ENCODE results near the gene L2HGDH. TPM values are rescaled to one million over a fixed set of nuclear protein-coding genes. Genes with fewer than 3 reads are reported as not detected.
"Not testable (repeated sequence)": the region's sequence is repeated elsewhere in the genome, so short reads cannot be mapped to it uniquely, and the experiment has no call there.

The L2HGDH gene
- total RNA-seq (ENCODE audit: insufficient read depth, low replicate concordance): 3.4 TPM

DNA sequence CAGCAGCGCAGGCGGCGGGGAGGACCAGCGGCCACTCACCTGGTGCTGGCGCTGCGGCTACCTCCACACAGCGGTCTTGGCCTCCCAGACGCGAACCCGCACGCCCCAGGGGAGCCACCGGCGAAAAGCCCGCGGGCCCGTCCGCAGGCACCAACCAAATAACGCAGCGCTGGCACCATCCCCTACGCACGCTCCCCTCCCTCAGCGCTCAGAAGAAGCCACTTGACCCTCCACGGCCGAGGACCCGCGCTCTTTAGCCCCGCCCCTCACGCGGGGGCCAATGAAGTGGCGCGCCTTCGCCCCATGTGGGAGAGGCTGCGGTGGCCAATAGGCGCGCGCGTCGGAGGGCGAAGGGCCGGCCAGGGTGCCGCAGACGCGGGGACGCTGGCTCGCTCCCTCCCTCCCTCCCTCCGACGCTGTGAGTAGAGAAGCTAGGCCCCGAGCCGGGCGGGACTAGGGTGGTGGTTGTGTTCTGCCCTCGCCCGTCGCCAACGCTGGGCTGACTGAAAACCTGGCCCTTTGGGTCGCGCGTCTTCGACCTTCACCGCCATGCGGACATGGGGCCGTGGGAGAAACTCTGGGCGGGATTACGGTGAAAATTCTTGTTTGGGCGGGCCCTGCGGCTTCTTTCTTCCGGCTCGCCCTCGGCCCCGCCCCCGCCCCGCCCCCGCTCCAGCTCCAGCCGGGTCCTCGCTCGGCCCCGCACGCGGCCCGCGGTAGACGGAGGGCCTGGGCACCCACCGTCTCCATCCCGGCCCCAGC, at the start of gene L2HGDH, which contains the start of gene DMAC2L:
Gene L2HGDH, minus strand, starts transcription at position 258 of the 762 bp plus-strand sequence. Its CDS starts 79 bp downstream, at position 179.
Gene DMAC2L, plus strand, starts transcription at position 353 of the 762 bp plus-strand sequence. CDS start 9,164 bp downstream, outside the sequence.
- DNase-seq (ENCODE audit: low spot score): peak; percentile 97

DNA sequence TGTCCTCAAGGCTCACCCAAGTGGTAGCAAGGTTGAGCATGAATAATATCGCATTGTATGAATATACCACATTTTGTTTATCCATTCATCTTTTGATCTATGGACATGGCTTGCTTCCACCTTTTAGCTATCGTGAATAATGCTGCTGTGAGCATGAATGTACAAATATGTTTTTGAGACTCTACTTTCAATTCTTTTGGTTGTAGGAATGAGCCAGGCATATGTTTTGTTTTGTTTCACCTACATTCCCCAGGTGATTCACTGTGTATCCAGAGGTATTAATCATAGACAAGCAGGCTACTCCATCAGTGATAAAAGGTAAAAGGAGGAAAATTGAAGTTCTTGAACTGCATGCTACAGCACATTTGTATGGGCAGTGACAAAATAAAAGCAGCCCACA, 48.8 kb upstream of the L2HGDH start:
- no peak for DNase-seq (ENCODE audit: low spot score)

DNA sequence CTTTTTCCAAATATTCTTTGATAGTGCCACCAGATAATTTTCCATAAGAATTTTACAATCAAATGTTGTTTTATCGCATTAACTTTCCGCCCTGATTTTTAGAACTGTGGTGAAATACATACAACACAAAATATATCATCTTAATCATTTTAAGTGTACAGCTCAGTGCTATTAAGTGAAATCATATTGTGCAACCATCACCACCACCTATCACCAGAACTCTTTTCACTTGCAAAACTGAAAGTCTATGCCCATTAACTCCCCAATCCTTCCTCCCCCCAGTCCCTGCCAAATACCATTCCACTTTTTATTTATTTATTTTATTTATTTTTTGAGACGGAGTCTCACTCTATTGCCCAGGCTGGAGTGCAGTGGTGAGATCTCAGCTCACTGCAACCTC, 48.1 kb upstream of the L2HGDH start:
- DNase-seq (ENCODE audit: low spot score): no peak

DNA sequence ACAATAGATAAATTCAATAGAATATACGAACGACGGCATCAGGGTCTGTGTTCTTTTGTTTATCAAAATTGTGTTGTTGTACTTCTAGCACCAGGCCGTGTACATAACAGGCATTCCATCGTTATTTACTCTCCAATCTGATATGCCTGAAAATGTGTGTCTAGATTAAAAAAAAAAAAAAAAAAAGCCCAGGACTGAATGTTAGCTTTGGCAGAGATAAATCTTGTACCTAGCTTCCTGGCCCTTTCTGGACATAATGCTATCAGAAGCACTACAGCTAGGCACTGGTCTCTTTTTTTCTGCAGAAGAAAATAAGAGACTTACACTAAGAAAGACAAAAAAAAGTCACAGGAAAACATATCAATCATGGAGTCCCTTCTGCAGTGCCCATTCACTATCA, 47.6 kb upstream of the L2HGDH start:
- DNase-seq (ENCODE audit: low spot score): no peak

DNA sequence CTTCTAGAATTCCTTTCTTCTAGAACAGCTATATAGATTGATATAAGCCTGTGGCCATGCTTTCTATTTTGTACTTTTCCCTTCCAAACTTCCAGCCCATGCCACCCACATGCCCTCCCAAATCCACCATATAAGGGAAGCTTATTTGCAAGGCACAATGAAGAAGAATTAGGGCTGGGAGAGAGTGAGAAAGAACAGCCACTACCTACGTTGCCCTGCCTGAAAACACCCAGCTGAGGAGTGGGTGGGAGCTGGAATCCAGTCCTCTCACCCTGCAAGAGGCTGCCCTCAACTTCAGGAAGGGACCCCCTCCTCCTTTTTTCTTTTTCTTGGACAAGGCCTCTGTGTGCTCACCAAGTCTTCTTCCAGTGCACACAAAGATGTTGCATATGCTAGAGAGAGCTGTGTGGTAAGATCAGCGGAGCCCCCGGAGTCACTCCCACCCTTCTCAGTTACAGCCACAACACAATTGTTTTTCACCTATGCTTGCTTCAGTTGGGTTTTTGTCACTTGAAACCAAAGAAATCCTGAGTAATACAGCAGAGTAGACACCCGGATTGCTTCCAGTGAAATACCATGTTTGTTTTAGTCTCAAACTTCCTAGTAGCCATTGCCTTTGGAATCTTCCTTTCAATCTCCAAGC, 45.8 kb upstream of the L2HGDH start:
- no peak for DNase-seq (ENCODE audit: low spot score)

DNA sequence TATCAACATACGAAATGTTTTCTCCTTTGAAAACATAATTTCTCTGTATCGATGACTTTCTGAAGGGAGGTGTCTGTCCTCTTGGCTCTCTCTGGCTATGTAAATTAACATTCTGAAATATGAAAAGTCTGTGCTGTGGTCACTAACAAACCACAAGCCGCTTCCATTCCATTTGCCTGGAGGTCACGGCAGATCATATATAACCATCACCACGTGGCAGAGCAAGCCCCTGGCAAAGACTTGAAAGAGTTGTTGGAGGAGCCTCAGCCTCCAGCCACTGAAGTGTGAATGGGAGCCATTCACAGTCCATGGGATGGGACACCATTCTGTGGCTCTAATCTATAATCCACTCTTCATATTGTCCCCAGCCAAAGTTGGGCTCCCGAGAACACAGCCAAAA, 45.1 kb upstream of the L2HGDH start:
- DNase-seq (ENCODE audit: low spot score): no peak

DNA sequence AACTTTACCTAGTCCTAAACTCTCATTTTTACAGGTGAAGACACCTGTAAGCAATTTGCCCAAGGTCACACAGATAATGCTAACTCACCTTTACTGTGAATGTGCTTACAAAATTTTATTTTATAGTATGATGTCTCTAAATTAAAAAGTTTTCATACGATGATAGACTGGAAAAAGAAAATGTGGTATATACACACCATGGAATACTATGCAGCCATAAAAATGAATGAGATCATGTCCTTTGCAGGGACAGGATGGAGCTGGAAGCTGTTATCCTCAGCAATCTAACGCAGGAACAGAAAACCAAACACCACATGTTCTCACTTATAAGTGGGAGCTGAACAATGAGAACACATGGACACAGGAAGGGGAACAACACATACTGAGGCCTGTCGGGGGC, 44.3 kb upstream of the L2HGDH start:
- not testable (repeated sequence) for DNase-seq (ENCODE audit: low spot score)

DNA sequence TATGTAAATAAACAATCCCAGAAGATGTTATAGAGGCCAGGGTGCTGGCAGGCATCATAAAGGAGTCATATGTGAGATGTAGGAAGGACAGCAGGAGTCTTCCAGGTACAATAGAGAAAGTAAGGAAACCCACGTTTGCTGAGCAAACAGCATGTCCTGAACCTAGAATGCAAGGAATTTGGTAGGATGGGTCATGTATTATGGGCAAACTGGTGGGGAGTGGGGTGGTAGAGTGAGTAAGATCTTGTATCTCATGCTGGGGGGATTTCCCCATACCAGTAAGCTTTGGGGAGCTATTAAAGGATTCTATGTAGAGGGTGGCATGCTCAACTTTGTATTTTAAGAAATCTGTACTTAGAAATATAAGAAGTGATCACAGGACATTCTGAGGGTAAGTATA, 43.7 kb upstream of the L2HGDH start:
- no peak for DNase-seq (ENCODE audit: low spot score)

DNA sequence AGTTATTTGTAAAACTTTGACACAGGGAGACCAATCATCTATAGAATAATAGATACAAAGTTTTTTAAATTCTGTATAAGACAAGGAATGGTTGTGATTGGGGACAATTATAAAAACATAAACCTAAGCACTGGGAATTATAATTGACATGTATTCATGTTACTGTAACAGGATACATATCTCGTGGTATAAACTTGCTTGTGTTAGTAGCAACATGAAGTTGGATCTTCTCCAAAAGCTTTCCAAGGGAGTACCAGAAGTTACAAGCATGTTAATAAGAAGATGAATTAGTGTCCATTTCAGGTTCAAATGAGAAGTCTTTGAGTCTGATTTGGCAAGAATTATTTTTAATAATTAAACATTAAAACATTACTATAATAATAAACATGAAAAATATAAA, 42.5 kb upstream of the L2HGDH start:
- no peak for DNase-seq (ENCODE audit: low spot score)

DNA sequence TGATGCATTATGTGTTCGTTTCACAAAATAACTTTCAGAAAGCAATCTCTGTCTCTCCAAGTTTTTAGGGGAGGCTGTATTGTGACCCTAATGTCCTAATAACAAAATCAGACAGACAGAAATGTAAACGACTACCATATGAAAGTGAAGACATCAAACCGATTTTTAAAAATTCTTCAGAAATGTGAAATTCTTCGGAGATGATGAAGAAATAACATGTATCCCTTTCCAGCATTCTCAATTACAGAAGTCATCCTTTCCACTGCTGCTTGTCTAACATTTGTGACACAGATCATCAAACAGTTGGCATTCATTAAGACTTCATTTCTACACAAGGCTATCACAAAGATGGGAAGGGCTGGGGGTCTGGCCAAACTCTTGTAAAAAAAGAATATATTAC, 41.1 kb upstream of the L2HGDH start:
- DNase-seq (ENCODE audit: low spot score): no peak

DNA sequence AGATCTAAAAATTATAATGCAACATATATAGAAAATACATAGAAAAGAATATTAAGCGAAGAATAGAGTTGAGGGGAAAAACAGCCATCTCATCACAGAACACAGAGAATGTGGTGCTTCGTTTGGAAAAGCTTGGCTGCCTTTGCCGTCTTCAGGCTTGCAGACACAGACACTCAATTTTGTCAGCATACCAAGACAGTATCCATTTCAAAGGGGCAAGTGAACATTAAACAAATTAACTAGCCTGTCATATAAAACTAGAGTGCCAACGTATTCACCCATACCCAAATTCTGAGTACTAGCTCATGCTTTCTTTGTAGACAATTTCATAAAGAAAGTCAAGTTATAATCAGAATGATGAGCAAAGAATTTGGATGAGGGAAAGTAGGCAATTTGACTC, 40.6 kb upstream of the L2HGDH start:
- DNase-seq (ENCODE audit: low spot score): no peak

DNA sequence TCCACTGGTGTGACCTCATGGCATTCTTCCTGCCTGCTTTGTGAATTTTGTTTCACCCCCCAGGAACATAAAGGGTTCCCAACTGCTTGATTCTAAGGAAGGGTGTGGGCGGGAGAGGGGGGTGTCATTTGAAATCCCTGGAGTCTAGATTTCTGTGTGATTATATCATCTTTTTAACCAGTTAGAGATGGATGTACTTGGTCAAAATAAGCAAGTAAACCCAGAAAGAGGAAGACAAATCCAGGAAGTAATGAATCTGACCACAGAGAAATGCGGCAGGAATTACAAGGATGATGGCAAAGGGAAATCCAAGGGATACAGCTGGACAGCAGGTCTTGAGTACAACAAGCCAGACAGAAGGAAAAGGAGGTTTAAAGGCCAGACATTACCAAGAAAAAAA, 38.9 kb upstream of the L2HGDH start:
- DNase-seq (ENCODE audit: low spot score): peak; percentile 39

DNA sequence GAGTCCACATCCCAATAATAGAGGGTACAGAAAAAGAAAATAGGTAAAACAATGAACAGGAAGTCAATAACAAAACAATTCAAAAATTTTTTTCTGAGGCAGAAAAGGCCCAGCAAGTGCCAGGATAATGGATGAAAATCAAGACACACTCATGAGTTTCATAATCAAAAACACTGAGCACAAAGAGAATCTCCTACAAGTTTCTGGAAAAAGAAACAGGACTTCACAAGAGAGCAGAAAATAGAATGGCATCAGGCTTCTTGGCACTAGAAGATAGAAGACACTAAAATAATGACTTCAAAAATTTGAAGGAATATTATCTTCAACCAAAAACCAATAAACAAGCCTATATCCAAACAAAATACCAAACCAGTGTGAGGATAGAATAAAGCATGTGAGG, 36.9 kb upstream of the L2HGDH start:
- no peak for DNase-seq (ENCODE audit: low spot score)

DNA sequence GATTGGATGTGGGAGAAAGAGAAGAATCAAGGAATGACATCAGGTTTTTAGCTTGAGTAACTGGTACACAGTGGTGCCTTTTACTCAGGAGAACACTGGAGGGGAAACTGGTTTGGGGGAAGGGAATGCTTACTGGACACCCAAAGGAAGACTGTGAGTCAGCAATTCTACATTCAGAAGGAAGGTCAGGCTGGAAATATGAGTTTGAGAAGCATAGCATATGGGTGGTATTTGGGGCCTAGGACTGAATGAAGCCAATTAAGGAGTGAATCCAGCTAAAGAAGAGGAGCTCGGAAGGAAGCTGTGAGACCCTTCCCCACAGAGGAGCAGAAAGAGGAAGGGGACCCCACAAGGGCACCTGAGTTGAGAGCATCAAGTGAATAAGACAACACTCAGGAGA, 35.5 kb upstream of the L2HGDH start:
- DNase-seq (ENCODE audit: low spot score): peak; percentile 30

DNA sequence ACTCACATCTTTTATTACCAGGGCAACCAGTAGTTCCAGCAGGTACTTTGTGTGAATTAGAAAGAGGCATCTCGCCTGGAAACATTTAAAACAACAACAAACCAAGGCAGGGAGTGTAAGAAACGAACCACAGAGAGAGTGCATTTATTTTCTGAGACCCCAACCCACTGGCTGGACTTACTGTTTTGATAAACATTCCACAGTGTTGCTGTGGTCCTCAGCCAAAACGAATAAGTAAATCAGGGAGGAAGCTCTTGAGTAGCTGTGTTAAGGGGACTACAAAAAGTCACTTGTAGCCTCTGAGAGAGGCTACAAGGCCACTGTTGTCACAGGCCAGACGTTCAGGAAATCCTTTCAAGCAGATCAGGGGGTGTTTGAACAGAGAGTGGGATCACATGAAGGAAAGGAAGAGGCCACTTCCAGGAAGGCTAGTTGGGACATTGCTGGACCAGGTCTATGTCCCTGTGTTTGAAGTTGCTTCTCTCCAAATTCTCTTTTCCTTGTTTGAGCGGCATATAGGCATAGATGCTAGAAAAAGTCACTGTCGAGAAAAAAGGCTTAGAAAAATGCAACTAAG, 33.9 kb upstream of the L2HGDH start:
- DNase-seq (ENCODE audit: low spot score): peak; percentile 21

DNA sequence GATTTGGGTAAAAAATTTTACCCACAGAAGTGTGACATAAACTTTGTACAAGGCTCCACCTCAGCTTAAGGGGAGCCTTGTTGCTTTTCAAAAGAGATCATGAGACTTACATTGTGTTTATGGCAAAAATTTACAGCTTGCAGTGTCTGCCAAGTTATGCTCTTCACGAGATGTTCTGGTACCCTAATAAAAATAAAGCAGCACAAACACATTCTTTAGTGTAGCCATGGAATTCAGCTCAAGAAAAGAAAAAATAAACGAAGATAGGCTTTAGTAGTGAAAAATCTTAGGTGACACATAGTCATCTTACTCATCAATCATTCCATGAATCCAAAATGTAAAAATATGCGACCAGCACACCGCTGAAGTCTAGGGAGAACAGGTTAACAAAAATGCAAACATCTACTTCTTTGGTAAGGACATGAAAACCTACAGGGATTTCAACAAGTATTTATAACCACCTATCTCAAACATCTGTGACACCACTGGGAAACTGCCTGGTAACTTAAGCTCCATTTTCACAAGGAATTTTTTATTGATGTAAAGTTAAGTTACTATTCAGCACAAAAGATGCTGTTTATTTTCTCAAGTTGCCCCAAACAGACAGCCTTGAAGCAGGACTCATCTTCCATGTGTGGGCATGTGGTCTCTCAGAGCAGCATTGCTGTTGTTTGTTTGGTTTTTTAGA, 33.0 kb upstream of the L2HGDH start:
- peak; percentile 90 for DNase-seq (ENCODE audit: low spot score)

DNA sequence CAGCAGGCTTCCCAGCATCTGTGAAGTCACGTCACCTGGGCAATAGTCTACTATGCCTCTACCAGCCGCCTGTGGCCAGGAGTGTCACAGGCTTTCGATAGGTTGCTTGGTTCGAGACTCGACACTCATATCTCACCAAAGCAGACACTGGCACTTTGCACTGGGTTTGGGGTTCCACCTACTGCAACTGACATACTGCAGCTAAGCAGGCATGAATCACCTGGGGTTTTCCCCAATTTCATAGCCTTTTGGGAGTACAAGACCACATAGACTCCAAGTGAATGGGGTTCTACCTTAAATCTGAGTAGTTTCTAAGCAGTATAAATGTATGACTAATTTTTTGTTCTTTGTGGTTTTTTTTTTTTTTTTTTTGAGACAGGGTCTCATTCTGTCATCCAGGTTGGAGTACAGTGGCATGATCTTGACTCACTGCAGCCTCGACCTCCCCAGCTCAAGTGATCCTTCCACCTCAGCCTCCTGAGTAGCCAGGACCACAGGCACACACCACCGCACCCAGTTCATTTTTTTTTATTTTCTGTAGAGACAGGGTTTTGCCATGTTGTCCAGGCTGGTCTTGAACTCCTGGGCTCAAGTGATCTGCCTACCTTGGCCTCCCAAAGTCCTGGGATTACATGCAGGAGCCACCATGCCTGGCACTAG, 32.2 kb upstream of the L2HGDH start:
- no peak for DNase-seq (ENCODE audit: low spot score)

DNA sequence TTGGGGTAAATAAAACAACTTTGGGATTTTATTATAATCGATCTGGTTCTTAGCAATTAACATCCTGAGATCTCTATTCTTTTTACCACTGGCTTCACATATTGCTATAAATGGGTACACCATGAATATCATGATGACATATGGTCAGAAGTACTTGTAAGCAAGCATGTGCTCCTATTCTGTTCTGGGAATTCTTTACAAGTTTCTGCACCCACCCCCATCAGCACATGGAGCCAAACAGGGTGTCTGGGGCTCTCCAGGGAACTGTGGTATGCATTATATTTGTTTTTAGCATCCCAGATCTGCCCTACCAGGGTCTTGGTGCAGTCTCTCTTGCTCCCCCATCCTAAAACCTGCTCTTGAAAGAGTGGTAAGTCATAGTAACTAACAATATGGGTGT, 31.4 kb upstream of the L2HGDH start:
- DNase-seq (ENCODE audit: low spot score): peak; percentile 35

DNA sequence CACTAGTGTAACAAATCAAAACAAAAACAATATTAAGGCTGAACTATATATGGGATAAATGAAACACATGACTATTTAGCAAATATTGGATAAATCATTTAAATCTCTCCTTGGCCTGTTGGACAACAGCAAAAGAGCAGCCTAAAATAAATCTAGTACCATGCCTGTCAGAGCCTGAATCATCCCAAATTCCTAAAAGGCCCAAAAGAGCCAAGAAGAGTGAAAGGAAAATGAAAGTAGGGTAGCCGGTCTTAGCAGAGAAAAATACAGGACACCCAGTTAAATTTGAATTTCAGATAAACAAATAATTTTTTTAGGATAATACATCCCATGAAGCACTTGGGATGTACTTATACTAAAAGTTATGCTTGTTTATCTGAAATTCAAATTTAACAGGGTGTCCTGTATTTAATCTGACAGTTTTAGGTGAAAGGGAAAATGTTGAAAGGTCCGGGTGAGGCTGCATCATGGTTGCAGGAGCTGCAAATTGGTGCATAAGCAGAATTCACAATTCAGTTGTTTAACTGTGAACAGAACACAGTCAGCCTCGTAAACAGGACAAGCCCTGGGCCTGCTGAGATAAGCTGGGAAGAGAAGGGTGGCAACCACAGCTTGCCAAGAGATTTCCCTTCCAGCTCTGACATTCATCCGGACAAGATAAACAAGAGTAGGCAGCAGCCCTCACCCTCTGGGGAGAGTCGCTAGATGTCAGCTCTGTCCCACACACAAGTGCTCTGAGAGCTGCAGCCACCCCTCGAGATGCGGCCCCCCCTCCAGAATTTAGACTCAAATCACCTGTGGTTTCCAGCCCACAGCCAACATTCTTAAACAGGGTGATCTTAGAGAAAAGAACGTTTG, 30.4 kb upstream of the L2HGDH start:
- peak; percentile 89 for DNase-seq (ENCODE audit: low spot score)

DNA sequence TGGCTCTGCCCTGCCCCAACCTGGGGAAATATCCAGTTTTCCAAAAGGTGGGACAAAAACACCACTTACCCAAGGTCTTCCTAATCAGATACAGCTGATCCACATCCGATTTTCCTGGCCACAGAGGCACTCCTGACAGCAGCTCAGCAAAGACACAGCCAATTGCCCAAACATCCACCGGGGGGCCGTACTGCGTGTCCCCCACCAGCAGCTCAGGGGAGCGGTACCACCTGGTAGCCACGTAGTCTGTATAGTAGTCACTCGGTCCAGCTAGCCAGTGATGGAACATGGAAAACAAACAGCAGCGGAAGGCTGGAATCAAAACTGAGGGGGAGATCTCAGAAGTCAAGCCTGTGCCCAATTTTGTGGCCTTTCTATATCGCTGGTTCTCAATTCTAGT, 28.9 kb upstream of the L2HGDH start:
- no peak for DNase-seq (ENCODE audit: low spot score)

DNA sequence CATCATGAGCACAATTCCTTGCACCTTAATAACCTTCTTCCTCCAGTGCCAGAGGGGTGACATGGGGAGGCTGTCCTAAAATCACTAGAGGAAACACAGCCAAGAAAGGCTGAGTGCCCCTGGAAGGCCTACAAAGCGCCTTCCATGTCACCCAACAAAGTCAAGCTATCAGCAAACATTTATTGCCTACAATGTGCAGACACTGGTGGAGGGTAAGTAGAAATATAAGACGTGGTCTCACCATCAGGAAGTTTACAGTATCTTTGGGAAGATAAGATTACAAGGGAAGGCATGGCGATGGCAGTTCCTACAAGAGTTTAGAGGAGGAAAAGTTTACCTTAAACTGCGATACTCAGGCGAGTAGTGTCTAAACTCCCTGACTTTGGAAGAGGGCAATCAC, 28.0 kb upstream of the L2HGDH start:
- DNase-seq (ENCODE audit: low spot score): no peak
